HepG2 (cell line): ENCODE data around the gene SLC13A3. TPM values are rescaled to one million over a fixed set of nuclear protein-coding genes. Genes with fewer than 3 reads are reported as not detected.

Experiments
- ATAC-seq: fragments of 200-7000 bp; cut with Tn5 transposase; 3 replicates; pipeline ENCODE4 v1.9.1; 2020; ENCODE audit warnings: mild to moderate bottlenecking, moderate library complexity
- BruUV-seq: library from RNA; stranded (reverse); fragments of 400-500 nt; replicated peaks from 2 replicates; lab custom pipeline; 2021; lab: Mats Ljungman, UMichigan
- CTCF ChIA-PET: fragments of 300-600 bp; formaldehyde crosslinking; extraction: SDS; loops from one replicate; lab custom pipeline; 2021; ENCODE audit warnings: low total read pairs, inconsistent platforms, low intra/inter-chr PET ratio; lab: Yijun Ruan, JAX
- POLR2A ChIA-PET: fragments of 350-600 bp; sonication (Branson Sonifier 250); formaldehyde crosslinking; loops from one replicate; lab custom pipeline; 2020; ENCODE audit warnings: antibody characterized with exemption, inconsistent platforms; lab: Yijun Ruan, JAX
- DNase-seq: peaks from one replicate; pipeline ENCODE4 v3.0.0-alpha.2; 2015; ENCODE audit warnings: low spot score
- FAIRE-seq: peaks from 3 replicates; lab custom pipeline; 2011; peaks lifted over from hg19 to GRCh38; lab: Jason Lieb, UNC
- H2AFZ ChIP-seq: one replicate; pipeline ENCODE4 v1.6.1; 2011; ENCODE audit warnings: low read length, inconsistent platforms
- H3K27ac ChIP-seq: fragments of 300-600 bp; 3 replicates; pipeline ENCODE4 v1.8.0; 2011; ENCODE audit warnings: mixed run types, mild to moderate bottlenecking, mixed read lengths, low read length, inconsistent platforms; ENCODE audit not compliant: insufficient read depth; ENCODE audit errors: extremely low read length
- H3K27me3 ChIP-seq, 2 experiments: fragments of 200-600 bp in 1 of 2; 2 replicates in 1 of 2; 3 replicates in 1 of 2; pipeline versions ENCODE4 v1.6.0 to v1.8.0; 2011; ENCODE audit warnings: low read length in 2 of 2, mild to moderate bottlenecking in 2 of 2, moderate library complexity in 2 of 2, inconsistent platforms in 1 of 2; ENCODE audit not compliant: insufficient read depth in 2 of 2, control insufficient read depth in 1 of 2
- H3K36me3 ChIP-seq, 2 experiments: fragments of 200-600 bp in 1 of 2; replicated peaks in 1 of 2; 2 replicates in 1 of 2; 3 replicates in 1 of 2; pipeline versions ENCODE4 v1.5.1 to v1.8.0; 2011; ENCODE audit warnings: low read length in 2 of 2, inconsistent platforms in 1 of 2; ENCODE audit not compliant: insufficient read depth in 2 of 2, control insufficient read depth in 1 of 2
- H3K4me1 ChIP-seq: 2 replicates; pipeline ENCODE4 v1.5.1; 2012; ENCODE audit warnings: low read length, inconsistent platforms; ENCODE audit not compliant: insufficient read depth
- H3K4me2 ChIP-seq: 2 replicates; pipeline ENCODE4 v1.6.0; 2011; ENCODE audit warnings: low read depth, low read length, inconsistent platforms
- H3K4me3 ChIP-seq, 3 experiments: fragments of 200-600 bp in 1 of 3; sonication (generic), shearing (Covaris generic) in 1 of 3; replicated peaks in 1 of 3; 2 replicates each; pipeline ENCODE4 v1.5.1; 2011 to 2016; ENCODE audit warnings: low read length in 3 of 3, inconsistent platforms in 2 of 3, low read depth in 2 of 3, mild to moderate bottlenecking in 2 of 3, control low read depth in 1 of 3, mixed read lengths in 1 of 3; ENCODE audit not compliant: insufficient read depth in 1 of 3
- H3K79me2 ChIP-seq: one replicate; pipeline ENCODE4 v1.6.1; 2011; ENCODE audit warnings: low read length, inconsistent platforms; ENCODE audit not compliant: insufficient read depth
- H3K9ac ChIP-seq: 2 replicates; pipeline ENCODE4 v1.6.0; 2011; ENCODE audit warnings: mild to moderate bottlenecking, low read depth, low read length, inconsistent platforms; ENCODE audit not compliant: insufficient read depth
- H3K9me3 ChIP-seq: 2 replicates; pipeline ENCODE4 v1.5.1; 2012; ENCODE audit warnings: mild to moderate bottlenecking, low read length
- H4K20me1 ChIP-seq: 2 replicates; pipeline ENCODE4 v1.6.0; 2011; ENCODE audit warnings: inconsistent platforms, mild to moderate bottlenecking, low read length, moderate library complexity; ENCODE audit not compliant: insufficient read depth
- ATF5 ChIP-seq: sonication (generic); formaldehyde crosslinking; IDR thresholded peaks from 2 replicates; pipeline ENCODE4 v1.4.0; 2020; ENCODE audit warnings: mild to moderate bottlenecking, low read depth, missing genetic modification reagents
- CTCF ChIP-seq: sonication (generic); formaldehyde crosslinking; IDR thresholded peaks from 2 replicates; pipeline ENCODE4 v1.5.0; 2020; ENCODE audit warnings: mild to moderate bottlenecking, missing genetic modification reagents, moderate library complexity
- EZH2 ChIP-seq: conservative IDR thresholded peaks from 2 replicates; pipeline ENCODE4 v1.6.1; 2012; ENCODE audit warnings: mild to moderate bottlenecking, low read depth, low read length, moderate library complexity
- HNRNPUL1 ChIP-seq: fragments of 200-400 bp; formaldehyde crosslinking; IDR thresholded peaks from 2 replicates; pipeline ENCODE4 v1.6.1; 2017; ENCODE audit warnings: low read depth, mild to moderate bottlenecking, low read length, moderate library complexity
- NR2F6 ChIP-seq, 2 experiments: IDR thresholded peaks; 2 replicates each; pipeline ENCODE4 v1.6.1; 2016; ENCODE audit warnings: antibody characterized with exemption in 1 of 2, mild to moderate bottlenecking in 1 of 2
- RFX1 ChIP-seq: fragments of 450-650 bp; IDR thresholded peaks from 2 replicates; pipeline ENCODE4 v1.6.1; 2017
- RFX3 ChIP-seq: IDR thresholded peaks from 2 replicates; pipeline ENCODE4 v1.6.1; 2016; ENCODE audit warnings: missing biosample characterization, missing genetic modification reagents
- SALL1 ChIP-seq: sonication (generic); formaldehyde crosslinking; IDR thresholded peaks from 2 replicates; pipeline ENCODE4 v1.8.0; 2022; ENCODE audit warnings: mild to moderate bottlenecking, missing genetic modification reagents
- TEAD2 ChIP-seq: sonication (generic); formaldehyde crosslinking; IDR thresholded peaks from 2 replicates; pipeline ENCODE4 v1.9.0; 2021; ENCODE audit warnings: missing genetic modification reagents
- ZBTB33 ChIP-seq: sonication (generic); formaldehyde crosslinking; IDR thresholded peaks from 2 replicates; pipeline ENCODE4 v1.4.0; 2020; ENCODE audit warnings: missing genetic modification reagents
- ZNF124 ChIP-seq: sonication (generic); formaldehyde crosslinking; IDR thresholded peaks from 2 replicates; pipeline ENCODE4 v1.4.0; 2020; ENCODE audit warnings: missing genetic modification reagents
- ZNF3 ChIP-seq: IDR thresholded peaks from 2 replicates; pipeline ENCODE4 v1.7.0; 2017; ENCODE audit warnings: inconsistent platforms
- ZNF367 ChIP-seq: sonication (generic); formaldehyde crosslinking; IDR thresholded peaks from 2 replicates; pipeline ENCODE4 v1.4.0; 2020; ENCODE audit warnings: missing genetic modification reagents, borderline replicate concordance
- ZNF619 ChIP-seq: sonication (generic); formaldehyde crosslinking; IDR thresholded peaks from 2 replicates; pipeline ENCODE4 v1.4.0; 2020; ENCODE audit warnings: mild to moderate bottlenecking, missing genetic modification reagents
- ZNF691 ChIP-seq: sonication (generic); formaldehyde crosslinking; IDR thresholded peaks from 2 replicates; pipeline ENCODE4 v1.4.0; 2020; ENCODE audit warnings: missing genetic modification reagents, low read depth, mild to moderate bottlenecking, borderline replicate concordance
- WGBS: methylation state at CpG from one replicate; pipeline ENCODE4 v1.1.6; 2017; ENCODE audit warnings: low lambda C conversion rate; 5-methylcytosine and 5-hydroxymethylcytosine counted together
- in situ Hi-C: cut with HindIII; loops from 2 replicates; pipeline ENCODE4 v1.10.0; 2017; ENCODE audit warnings: low pct_unique_long_range_greater_than_20kb; ENCODE audit not compliant: extremely low pct_ligation_motif_present
- intact Hi-C: fragments of 100-400 bp; cut with micrococcal nuclease; formaldehyde crosslinking; loops from one replicate; pipeline ENCODE4 v1.10.0; 2022; ENCODE audit not compliant: unreplicated experiment
- polyA plus RNA-seq, 8 experiments: library from polyadenylated mRNA; depleted of rRNA in 3 of 8; stranded (reverse) in 7 of 8; unstranded in 1 of 8; fragments of >200 nt; fragmentation: Illumina TruSeq in 4 of 8; extraction: Trizol in 4 of 8; gene quantifications; 2 replicates each; pipeline versions ENCODE4 v1.2.1 to v1.2.3, GENCODE V29; 2011 to 2016; ENCODE audit warnings: low read depth in 4 of 8, missing spikeins in 1 of 8, mixed read lengths in 1 of 8; ENCODE audit not compliant: insufficient read depth in 1 of 8
- total RNA-seq, 5 experiments: library from RNA; depleted of rRNA; stranded (reverse); fragments of >200 nt; fragmentation: Illumina TruSeq; extraction: Trizol; gene quantifications; 2 replicates each; pipeline ENCODE4 v1.2.3, GENCODE V29; 2016; ENCODE audit warnings: low read depth in 1 of 5
- TF ChIP-seq, protein P1 (sequence below): sonication (generic); formaldehyde crosslinking; IDR thresholded peaks from 2 replicates; pipeline ENCODE4 v1.9.0; 2022; ENCODE audit warnings: low read depth, missing genetic modification reagents

The SLC13A3 gene
- total and polyA plus RNA-seq, 2 of the 13 experiments (the other 11 are each of a cell fraction or from before 2014, with no cell fraction given), result 66.5 to 76.0 TPM

DNA sequence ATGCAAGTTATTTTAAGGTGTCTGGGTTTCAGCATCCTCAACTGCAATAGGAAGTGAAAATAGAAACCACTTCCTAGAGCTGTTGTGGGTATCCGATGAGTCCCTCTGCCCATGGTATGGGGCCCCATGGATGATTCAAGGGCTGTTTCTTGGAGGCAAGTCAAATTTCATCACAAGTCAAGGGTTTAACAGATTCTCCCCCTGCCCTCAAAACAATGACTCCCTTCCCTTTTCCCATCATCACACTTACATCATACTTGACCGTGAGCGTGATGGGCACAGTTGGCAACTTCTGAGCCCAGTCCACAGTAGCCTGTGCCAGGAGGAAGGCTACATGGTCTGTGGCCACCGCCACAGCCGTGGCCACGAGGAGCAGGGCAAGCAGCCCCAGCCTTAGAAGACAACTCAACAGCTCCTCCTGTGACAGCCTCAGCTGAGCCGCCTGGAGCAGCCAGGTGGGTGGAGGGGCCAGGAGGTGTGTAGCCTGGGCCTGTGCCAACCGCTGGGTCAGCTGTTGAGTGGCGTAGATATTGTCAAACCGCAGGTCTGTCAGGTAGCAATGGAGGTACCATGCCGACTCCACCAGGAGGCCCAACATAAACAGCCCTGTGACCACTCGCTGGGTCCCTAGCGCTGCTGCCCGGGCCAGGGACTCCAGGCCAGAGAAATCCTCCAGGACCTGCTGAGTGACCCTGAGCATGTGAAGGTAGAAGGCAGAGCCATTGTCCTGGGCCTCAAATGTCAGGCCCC, 106.0 kb downstream of the SLC13A3 start:
- H3K4me1 ChIP-seq, result peaks cover 31% of the 10 kb centered on the region
- ChIA-PET POLR2A (interaction anchor here (1.7 to 2.0 kb wide), 2 partner anchors 13 to 122 kb away, joined by 5 to 7 read pairs; no protein-coding TSS in a partner anchor), CTCF (interaction anchor here (1.5 to 2.6 kb wide), 2 partner anchors 136 to 154 kb away, joined by 5 to 14 read pairs; no protein-coding TSS in a partner anchor)
- no peak overlapping the region for H2AFZ ChIP-seq
- H3K4me2 ChIP-seq, result no peak overlapping the region
- intact Hi-C loops, result no loop called here
- no peak overlapping the region for H3K27ac ChIP-seq
- no peak overlapping the region for H3K9ac ChIP-seq
- BruUV-seq, result no TSS peak
- DNase-seq (no peak), ATAC-seq (peak; percentile 58), FAIRE-seq (no peak)
- H3K36me3 ChIP-seq, result no peaks in the 10 kb centered on the region
- H4K20me1 ChIP-seq, result no peaks in the 10 kb centered on the region
- H3K79me2 ChIP-seq, result no peaks in the 10 kb centered on the region
- in situ Hi-C loops, result no loop called here
- H3K9me3 ChIP-seq, result no peaks in the 10 kb centered on the region
- 37% methylated on average over 11 of the region's 14 CpGs for WGBS
- H3K4me3 ChIP-seq, result no peak overlapping the region
- peaks cover 3 to 16% of the 10 kb centered on the region in 2 experiments; a peak in 3 of 5 replicates for H3K27me3 ChIP-seq
- TF ChIP-seq ZBTB33 (CRISPR knock-in tag), result no peak
- no peak for TF ChIP-seq ZNF367 (CRISPR knock-in tag)
- TF ChIP-seq NR2F6 (IDR thresholded peaks at IDR 0.05), result no peak
- TF ChIP-seq NR2F6 (CRISPR knock-in tag; IDR thresholded peaks at IDR 0.05), result no peak
- TF ChIP-seq EZH2, result no peak
- no peak for TF ChIP-seq TEAD2 (CRISPR knock-in tag)
- TF ChIP-seq, protein P1, sequence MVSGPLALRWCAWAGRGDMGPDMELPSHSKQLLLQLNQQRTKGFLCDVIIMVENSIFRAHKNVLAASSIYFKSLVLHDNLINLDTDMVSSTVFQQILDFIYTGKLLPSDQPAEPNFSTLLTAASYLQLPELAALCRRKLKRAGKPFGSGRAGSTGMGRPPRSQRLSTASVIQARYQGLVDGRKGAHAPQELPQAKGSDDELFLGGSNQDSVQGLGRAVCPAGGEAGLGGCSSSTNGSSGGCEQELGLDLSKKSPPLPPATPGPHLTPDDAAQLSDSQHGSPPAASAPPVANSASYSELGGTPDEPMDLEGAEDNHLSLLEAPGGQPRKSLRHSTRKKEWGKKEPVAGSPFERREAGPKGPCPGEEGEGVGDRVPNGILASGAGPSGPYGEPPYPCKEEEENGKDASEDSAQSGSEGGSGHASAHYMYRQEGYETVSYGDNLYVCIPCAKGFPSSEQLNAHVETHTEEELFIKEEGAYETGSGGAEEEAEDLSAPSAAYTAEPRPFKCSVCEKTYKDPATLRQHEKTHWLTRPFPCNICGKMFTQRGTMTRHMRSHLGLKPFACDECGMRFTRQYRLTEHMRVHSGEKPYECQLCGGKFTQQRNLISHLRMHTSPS (CRISPR knock-in tag), result peak; percentile 57
- no peak for TF ChIP-seq ZNF3 (CRISPR knock-in tag)
- no peak for TF ChIP-seq ZNF619 (CRISPR knock-in tag)
- TF ChIP-seq HNRNPUL1, result no peak
- 0 out of 2 replicates have a peak, but pooled peaks have one; percentile 8 for TF ChIP-seq SALL1 (CRISPR knock-in tag)
- peak; percentile 29 for TF ChIP-seq CTCF (CRISPR knock-in tag)
- TF ChIP-seq RFX3 (CRISPR knock-in tag), result no peak
- no peak for TF ChIP-seq ZNF691 (CRISPR knock-in tag)
- no peak for TF ChIP-seq RFX1
- no peak for TF ChIP-seq ZNF124 (CRISPR knock-in tag)
- no peak for TF ChIP-seq ATF5
